ENCODE data around the gene CD160. TPM values are rescaled to one million over a fixed set of nuclear protein-coding genes. Genes with fewer than 3 reads are reported as not detected.
"Not testable (repeated sequence)": the region's sequence is repeated elsewhere in the genome, so short reads cannot be mapped to it uniquely, and the experiment has no call there.

CD160 gene
- total RNA-seq, 4 donors from 2014 or later: 0.26 TPM; not detected in 3

- H3K4me3 ChIP-seq; H3K4me1 ChIP-seq; H3K27ac ChIP-seq (replicated peaks in 1 of 4); intact Hi-C loops (cut with DNase I); H3K9me3 ChIP-seq; H3K27me3 ChIP-seq; DNase-seq (ENCODE audit: extremely low spot score): not testable (repeated sequence)
- peaks cover 9 to 66% (median 56%) of the 10 kb centered on the region in 4 donors for H3K36me3 ChIP-seq
- 81% methylated on average over 3 of the region's 5 CpGs for WGBS
Measured at GRCh38 chr1:145765585-145766360, 46.5 kb downstream of the CD160 start.

- DNase-seq (ENCODE audit: extremely low spot score); H3K4me3 ChIP-seq; H3K27me3 ChIP-seq; intact Hi-C loops (cut with DNase I); H3K27ac ChIP-seq (replicated peaks in 1 of 4); H3K9me3 ChIP-seq: not testable (repeated sequence)
- 93% methylated on average over 20 of the region's 29 CpGs for WGBS
- Histone ChIP-seq H3K4me1 (peaks cover 0 to 14% (median 5%) of the 10 kb centered on the region in 4 donors), H3K36me3 (peaks cover 10 to 66% (median 53%) of the 10 kb centered on the region in 4 donors)
Measured at GRCh38 chr1:145766926-145767325, 47.6 kb downstream of the CD160 start.

- DNase-seq (ENCODE audit: extremely low spot score); H3K4me3 ChIP-seq; H3K27ac ChIP-seq (replicated peaks in 1 of 4); H3K9me3 ChIP-seq; H3K27me3 ChIP-seq; intact Hi-C loops (cut with DNase I): not testable (repeated sequence)
- 95% methylated on average over 10 of the region's 10 CpGs for WGBS
- Histone ChIP-seq H3K4me1 (peaks cover 0 to 21% (median 5%) of the 10 kb centered on the region in 4 donors), H3K36me3 (peaks cover 10 to 69% (median 53%) of the 10 kb centered on the region in 4 donors)
Measured at GRCh38 chr1:145768004-145768403, 48.7 kb downstream of the CD160 start.

DNA sequence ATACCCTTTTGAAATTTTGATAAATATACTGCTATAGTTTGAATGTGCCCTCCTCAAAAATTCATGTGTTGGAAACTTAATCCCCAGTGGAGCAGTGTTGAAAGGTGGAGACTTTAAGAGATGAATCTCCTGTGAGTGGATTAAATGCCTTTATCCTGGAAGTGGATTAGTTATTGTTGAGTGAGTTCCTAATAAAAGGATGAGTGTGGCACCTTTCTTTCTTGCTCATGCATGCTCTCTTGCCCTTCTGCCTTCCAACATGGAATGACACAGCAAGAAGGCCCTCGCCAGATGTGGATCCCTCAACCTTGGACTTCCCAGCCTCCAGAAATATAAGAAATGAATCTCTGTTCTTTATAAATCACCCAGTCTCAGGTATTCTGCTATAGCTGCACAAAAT lies 51.8 kb downstream of the CD160 start:
- WGBS: 100% methylated on average over 1 of the region's 1 CpG
- H3K4me1 ChIP-seq: peaks cover 6 to 37% (median 11%) of the 10 kb centered on the region in 4 donors
- H3K9me3 ChIP-seq: no peaks in the 10 kb centered on the region
- TF ChIP-seq POLR2A (IDR thresholded peaks at IDR 0.05; ENCODE audit: low read depth) (no peak), EP300 (IDR thresholded peaks at IDR 0.05) (no peak), POLR2AphosphoS5 (IDR thresholded peaks at IDR 0.05) (no peak), CTCF (IDR thresholded peaks at IDR 0.05) (no peak)
- no peak overlapping the region for H3K4me3 ChIP-seq
- no peak for DNase-seq (ENCODE audit: extremely low spot score)
- intact Hi-C loops (cut with DNase I): no loop called here
- H3K36me3 ChIP-seq: peaks cover 10 to 58% (median 44%) of the 10 kb centered on the region in 4 donors
- no peaks in the 10 kb centered on the region for H3K27me3 ChIP-seq
- no peak overlapping the region for H3K27ac ChIP-seq (replicated peaks in 1 of 4)

DNA sequence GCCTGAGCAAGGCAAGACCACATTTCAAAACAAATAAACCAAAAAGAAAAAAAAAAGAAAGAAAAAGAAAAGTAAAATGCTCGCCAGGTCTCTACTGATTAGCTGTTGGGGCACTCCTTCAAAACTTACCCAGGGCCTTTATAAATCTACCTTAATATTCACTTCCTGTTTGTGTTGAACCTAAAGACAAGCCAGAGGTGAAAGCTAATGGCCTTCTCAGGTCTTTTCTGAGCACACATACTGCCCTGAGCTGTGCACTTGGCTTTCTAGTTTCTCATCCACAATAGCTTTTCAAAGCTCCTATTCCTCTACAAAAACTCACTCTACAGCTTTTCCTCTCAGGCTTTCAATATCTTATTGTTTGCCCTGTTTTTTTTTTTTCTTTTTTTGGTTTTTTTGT lies 54.1 kb downstream of the CD160 start:
- Histone ChIP-seq H3K4me1 (peaks cover 15 to 59% (median 34%) of the 10 kb centered on the region in 4 donors), H3K27ac (replicated peaks in 1 of 4) (no peak overlapping the region), H3K27me3 (no peaks in the 10 kb centered on the region), H3K9me3 (no peaks in the 10 kb centered on the region), H3K4me3 (no peak overlapping the region), H3K36me3 (peaks cover 7 to 47% (median 29%) of the 10 kb centered on the region in 4 donors)
- TF ChIP-seq CTCF (IDR thresholded peaks at IDR 0.05) (no peak), EP300 (IDR thresholded peaks at IDR 0.05) (no peak), POLR2A (IDR thresholded peaks at IDR 0.05; ENCODE audit: low read depth) (no peak), POLR2AphosphoS5 (IDR thresholded peaks at IDR 0.05) (no peak)
- 96% methylated on average over 1 of the region's 1 CpG for WGBS
- intact Hi-C loops (cut with DNase I): no loop called here
- DNase-seq (ENCODE audit: extremely low spot score): no peak

- H3K36me3 ChIP-seq: peaks cover 0 to 24% (median 10%) of the 10 kb centered on the region in 4 donors
- TF ChIP-seq POLR2AphosphoS5 (IDR thresholded peaks at IDR 0.05): no peak
- no peak for TF ChIP-seq POLR2A (IDR thresholded peaks at IDR 0.05; ENCODE audit: low read depth)
- no peak for TF ChIP-seq EP300 (IDR thresholded peaks at IDR 0.05)
- no peak for TF ChIP-seq CTCF (IDR thresholded peaks at IDR 0.05)
- peaks cover 16 to 86% (median 71%) of the 10 kb centered on the region in 4 donors for H3K4me1 ChIP-seq
- no peak for DNase-seq (ENCODE audit: extremely low spot score)
- no peaks in the 10 kb centered on the region for H3K9me3 ChIP-seq
- WGBS: 56% methylated on average over 1 of the region's 1 CpG
- H3K27me3 ChIP-seq: no peaks in the 10 kb centered on the region
- H3K4me3 ChIP-seq: no peak overlapping the region
- intact Hi-C loops (cut with DNase I): no loop called here
- H3K27ac ChIP-seq (replicated peaks in 1 of 4): peak overlapping the region; percentile 21 to 81 (median 42)
Measured at GRCh38 chr1:145777357-145778145, 58.3 kb downstream of the CD160 start.

All from esophagus muscularis mucosa (tissue), 4 donors.